GDM1 (cell line): Measurements from ENCODE around the gene AGPS.

Experiments
- DNase-seq: peaks from one replicate; lab custom pipeline; 2025; lab: John Stamatoyannopoulos, UW

AGPS gene

GRCh38 chr2:177592397-177592796, 199.8 kb downstream of the AGPS start:
- no peak for DNase-seq

GRCh38 chr2:177592945-177593344, 200.4 kb downstream of the AGPS start:
- no peak for DNase-seq

- DNase-seq: no peak
Observed at GRCh38 chr2:177593402-177593801, 200.8 kb downstream of the AGPS start.
